KBM-7 (cell line): ENCODE data around the gene AP2A2.

ENCODE experiments used
- DNase-seq: peaks from one replicate; pipeline ENCODE4 v3.0.0-alpha.2; 2015
- in situ Hi-C: fragments of 300-500 bp; cut with MboI; formaldehyde crosslinking; loops from 2 replicates; pipeline ENCODE4 v1.14.3; 2020; ENCODE audit warnings: low sequenced_read_pairs, low pct_unique_long_range_greater_than_20kb, mixed read lengths

AP2A2 gene

DNA sequence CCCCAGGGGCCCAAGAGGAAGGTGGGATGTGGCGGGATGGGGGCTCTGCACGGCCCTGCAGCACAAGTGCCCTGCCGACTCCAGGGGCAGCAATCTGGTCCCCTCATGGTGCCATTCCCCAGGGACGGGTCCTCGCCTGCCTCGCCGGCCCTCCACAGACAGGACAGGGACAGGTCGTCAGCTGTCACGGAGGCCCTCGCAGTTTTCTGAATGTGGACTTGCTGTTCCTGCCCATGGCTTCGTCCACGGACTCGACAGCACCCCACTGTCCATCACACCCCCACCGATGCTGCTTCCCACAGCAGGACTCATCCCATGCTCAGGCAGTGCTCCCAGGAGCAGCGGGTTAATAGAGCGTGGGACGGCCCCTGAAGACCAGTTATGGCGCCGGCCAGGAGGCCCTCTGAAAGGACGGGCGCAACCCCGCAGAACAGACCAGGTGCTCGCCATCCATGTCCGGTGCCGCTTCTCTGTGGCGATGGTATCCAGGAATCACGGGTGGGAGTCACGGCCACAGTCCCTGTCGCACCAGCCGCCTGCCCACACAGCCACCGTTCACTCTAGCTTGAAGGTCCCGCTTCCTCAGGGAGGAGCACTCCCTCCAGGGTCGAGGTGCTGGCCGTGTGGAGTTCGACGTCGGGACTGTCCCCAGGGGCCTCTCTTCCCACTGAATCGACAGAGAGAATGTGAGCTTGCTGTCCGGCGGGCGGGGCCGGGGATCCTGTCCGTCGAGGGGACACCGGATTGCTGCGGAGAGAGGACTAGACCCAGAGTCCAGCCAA is 130.5 kb downstream of the AP2A2 start:
- DNase-seq, result no peak
- in situ Hi-C loops, result no loop called here

DNA sequence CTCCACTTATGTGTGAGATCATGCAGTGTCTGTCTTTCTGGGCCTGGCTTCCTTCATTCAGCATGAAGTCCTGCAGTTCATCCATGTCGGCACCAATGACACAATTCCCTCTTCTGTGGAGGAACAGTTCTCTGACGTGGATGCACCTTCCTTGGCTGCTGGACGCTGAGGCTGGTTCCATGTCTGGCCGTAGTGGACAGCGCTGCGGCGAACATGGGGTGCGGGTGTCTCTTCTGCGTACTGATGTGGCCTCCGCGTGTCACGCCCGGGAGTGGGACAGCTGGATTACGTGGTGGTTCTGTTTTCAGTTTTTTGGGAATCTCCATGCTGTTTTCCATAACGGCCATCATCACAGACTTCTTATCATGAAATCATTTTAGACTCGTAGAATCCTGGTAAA is 132.1 kb downstream of the AP2A2 start:
- in situ Hi-C loops, result no loop called here
- no peak for DNase-seq

DNA sequence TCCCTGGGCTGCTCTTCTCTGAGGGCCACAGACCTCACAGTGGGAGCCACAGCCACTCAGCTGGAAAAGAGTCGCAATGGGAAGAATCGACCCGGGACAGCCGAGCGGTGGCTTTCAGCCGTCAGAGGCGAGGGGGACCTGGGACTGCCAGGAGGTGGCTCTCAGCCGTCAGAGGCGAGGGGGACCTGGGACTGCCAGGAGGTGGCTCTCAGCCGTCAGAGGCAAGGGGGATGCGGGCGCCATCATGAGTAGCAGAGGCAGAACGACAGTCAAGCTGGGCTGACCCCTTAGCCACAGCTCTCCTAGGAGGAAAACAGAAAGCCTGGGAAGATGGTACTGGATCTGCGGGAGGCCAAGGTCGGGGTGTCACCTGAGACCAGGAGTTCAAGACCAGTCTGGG is 134.1 kb downstream of the AP2A2 start:
- in situ Hi-C loops, result no loop called here
- no peak for DNase-seq

DNA sequence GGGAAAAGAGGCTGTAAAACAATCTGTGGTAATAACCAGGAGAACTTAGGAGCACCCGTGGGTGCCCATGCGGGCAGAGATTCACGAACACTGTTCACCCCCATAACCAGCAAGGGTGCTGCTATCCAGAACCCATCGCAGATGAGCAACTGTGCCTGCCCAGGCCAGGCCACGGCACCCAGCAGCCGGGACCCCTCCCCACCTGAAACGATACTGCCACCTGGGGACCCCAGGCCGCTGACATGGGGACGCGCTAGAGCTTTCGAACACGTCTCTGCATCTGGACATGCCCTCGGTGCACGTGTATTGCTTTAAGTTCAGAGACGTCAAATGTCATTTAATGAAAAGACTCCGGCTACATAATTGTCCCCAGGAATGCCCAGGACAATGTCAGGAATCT is 134.7 kb downstream of the AP2A2 start:
- no peak for DNase-seq
- in situ Hi-C loops, result no loop called here

DNA sequence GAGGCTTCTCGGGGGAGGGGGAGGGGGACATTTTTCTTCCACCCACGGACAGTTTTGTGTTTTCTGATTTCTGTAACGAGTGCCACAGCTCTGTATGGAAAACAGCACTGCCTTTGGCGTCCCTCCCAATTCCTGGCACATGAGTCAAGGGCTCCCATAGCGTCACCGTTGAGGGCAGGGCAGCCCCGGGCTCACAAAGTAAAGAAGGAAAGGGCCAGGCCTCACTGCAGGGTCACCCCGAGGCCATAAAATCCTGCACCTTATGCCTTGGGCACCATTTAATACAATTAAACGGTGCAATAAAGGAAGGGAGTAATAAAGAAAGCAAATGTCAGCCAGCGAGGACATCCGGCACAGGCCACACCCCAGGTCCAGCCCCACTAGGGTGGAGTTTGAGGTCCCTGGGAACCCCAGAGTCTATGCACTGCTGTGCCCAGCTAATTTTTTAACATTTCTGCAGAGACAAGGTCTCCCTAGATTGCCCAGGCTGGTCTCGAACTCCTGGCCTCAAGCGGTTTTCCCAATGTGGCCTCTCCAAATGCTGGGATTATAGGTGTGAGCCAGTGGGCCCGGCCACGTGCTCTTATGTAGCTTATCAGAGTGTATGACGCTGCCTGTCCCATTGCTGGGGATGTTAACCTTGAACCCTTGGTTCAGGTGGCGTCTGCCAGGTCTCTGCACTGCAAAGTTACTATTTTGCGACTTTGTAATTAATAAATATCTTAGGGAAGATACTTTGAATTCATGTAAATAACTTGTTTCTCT is 135.4 kb downstream of the AP2A2 start:
- in situ Hi-C loops, result no loop called here
- no peak for DNase-seq
